GM12878 (cell line): Measurements from ENCODE around the gene ITGBL1. TPM values are rescaled to one million over a fixed set of nuclear protein-coding genes. Genes with fewer than 3 reads are reported as not detected.

ENCODE experiments used
- ATAC-seq: fragments of 200-7000 bp; cut with Tn5 transposase; 3 replicates; pipeline ENCODE4 v1.9.1; 2020; ENCODE audit warnings: mild to moderate bottlenecking, moderate library complexity
- BruUV-seq: library from RNA; stranded (reverse); fragments of 400-500 nt; replicated peaks from 2 replicates; lab custom pipeline; 2021; lab: Mats Ljungman, UMichigan
- CTCF ChIA-PET: fragments of 300-600 bp; sonication (Branson Sonifier 250); formaldehyde crosslinking; extraction: SDS; loops from one replicate; lab custom pipeline; 2021; ENCODE audit warnings: inconsistent platforms; lab: Yijun Ruan, JAX
- POLR2A ChIA-PET: fragments of 350-600 bp; formaldehyde crosslinking; extraction: SDS; loops from one replicate; lab custom pipeline; 2021; ENCODE audit warnings: inconsistent platforms; lab: Charles Lee
- RAD21 ChIA-PET: fragments of 300-600 bp; sonication (Branson Sonifier 250); formaldehyde crosslinking; loops from one replicate; lab custom pipeline; 2023; ENCODE audit warnings: antibody characterized with exemption; ENCODE audit not compliant: unreplicated experiment; lab: Charles Lee
- SMC1A ChIA-PET: fragments of 300-600 bp; sonication (Branson Sonifier 250); formaldehyde crosslinking; loops from one replicate; lab custom pipeline; 2023; ENCODE audit not compliant: unreplicated experiment, uncharacterized antibody; lab: Charles Lee
- DNase-seq: peaks from one replicate; pipeline ENCODE4 v3.0.0-alpha.2; 2011; ENCODE audit warnings: low read depth, low spot score
- FAIRE-seq: peaks from 3 replicates; lab custom pipeline; 2011; peaks lifted over from hg19 to GRCh38; lab: Jason Lieb, UNC
- H2AFZ ChIP-seq: 2 replicates; pipeline ENCODE4 v1.6.0; 2011; ENCODE audit warnings: low read depth, low read length, control low read depth; ENCODE audit not compliant: control insufficient read depth
- H3K27ac ChIP-seq: 2 replicates; pipeline ENCODE4 v1.5.1; 2011; ENCODE audit warnings: control low read depth; ENCODE audit not compliant: control insufficient read depth, insufficient read depth
- H3K27me3 ChIP-seq, 2 experiments: replicated peaks in 1 of 2; 2 replicates each; pipeline versions ENCODE4 v1.6.0 to v1.6.1; 2011; ENCODE audit warnings: low read length in 1 of 2; ENCODE audit not compliant: control insufficient read depth in 2 of 2, insufficient read depth in 2 of 2
- H3K36me3 ChIP-seq, 2 experiments: 2 replicates each; pipeline ENCODE4 v1.5.1; 2011; ENCODE audit warnings: low read length in 1 of 2; ENCODE audit not compliant: control insufficient read depth in 2 of 2, insufficient read depth in 2 of 2
- H3K4me1 ChIP-seq: 2 replicates; pipeline ENCODE4 v1.6.1; 2011; ENCODE audit warnings: mild to moderate bottlenecking, low read length, moderate library complexity, mixed read lengths; ENCODE audit not compliant: control insufficient read depth, insufficient read depth
- H3K4me2 ChIP-seq: 2 replicates; pipeline ENCODE4 v1.6.0; 2011; ENCODE audit warnings: control low read depth; ENCODE audit not compliant: control insufficient read depth, insufficient read depth
- H3K4me3 ChIP-seq: fragments of 200-600 bp; sonication (generic); 2 replicates; pipeline ENCODE4 v1.5.1; 2016
- H3K79me2 ChIP-seq: 2 replicates; pipeline ENCODE4 v1.6.0; 2011; ENCODE audit warnings: low read length; ENCODE audit not compliant: control insufficient read depth, insufficient read depth
- H3K9ac ChIP-seq: 2 replicates; pipeline ENCODE4 v1.8.0; 2011; ENCODE audit warnings: low read length, control low read depth, mixed read lengths; ENCODE audit not compliant: control insufficient read depth, insufficient read depth
- H3K9me3 ChIP-seq: replicated peaks from 3 replicates; pipeline ENCODE4 v1.5.1; 2011; ENCODE audit warnings: mild to moderate bottlenecking, low read length; ENCODE audit not compliant: control insufficient read depth, insufficient read depth
- H4K20me1 ChIP-seq: 2 replicates; pipeline ENCODE4 v1.6.0; 2011; ENCODE audit not compliant: control insufficient read depth, insufficient read depth
- BMI1 ChIP-seq: fragments of 450-650 bp; IDR thresholded peaks from 2 replicates; pipeline ENCODE4 v1.6.1; 2016; ENCODE audit warnings: mild to moderate bottlenecking, moderate library complexity, borderline replicate concordance
- BRCA1 ChIP-seq: IDR thresholded peaks from 2 replicates; pipeline ENCODE4 v1.6.1; 2011; ENCODE audit warnings: low read depth, low read length, improper control_type of control experiment
- CHD1 ChIP-seq: IDR thresholded peaks from 2 replicates; pipeline ENCODE4 v1.6.1; 2012; ENCODE audit warnings: low read depth, low read length, improper control_type of control experiment
- SUZ12 ChIP-seq: fragments of 200-600 bp; sonication (generic); IDR thresholded peaks from one replicate; pipeline ENCODE4 v1.6.1; 2018; ENCODE audit warnings: antibody characterized with exemption, mild to moderate bottlenecking; ENCODE audit not compliant: unreplicated experiment
- YY1 ChIP-seq: IDR thresholded peaks from 2 replicates; pipeline ENCODE4 v1.6.1; 2011; ENCODE audit warnings: low read depth, mild to moderate bottlenecking, low read length
- ZNF274 ChIP-seq: IDR thresholded peaks from one replicate; pipeline ENCODE4 v1.8.0; 2011; ENCODE audit not compliant: insufficient read length, insufficient read depth
- WGBS: methylation state at CpG from one replicate; pipeline ENCODE4 v1.1.6; 2016; ENCODE audit warnings: low lambda C conversion rate; ENCODE audit not compliant: insufficient replicate concordance, insufficient coverage; ENCODE audit errors: missing lambda C conversion rate; 5-methylcytosine and 5-hydroxymethylcytosine counted together
- in situ Hi-C: fragments of 300-500 bp; cut with MboI; formaldehyde crosslinking; loops from 9 replicates; pipeline ENCODE4 v1.14.3; 2018; ENCODE audit warnings: mixed read lengths
- intact Hi-C: fragments of 100-400 bp; cut with micrococcal nuclease; formaldehyde crosslinking; loops from one replicate; pipeline ENCODE4 v1.14.2; 2022; ENCODE audit not compliant: unreplicated experiment
- polyA plus RNA-seq, 11 experiments: library from polyadenylated mRNA; depleted of rRNA in 4 of 11; unstranded in 6 of 11; stranded (reverse) in 5 of 11; fragments of >200 nt; fragmentation: Nextera tagmentation in 4 of 11; fragmentation: Illumina TruSeq in 1 of 11; extraction: Ambion mirVana in 4 of 11; extraction: Trizol in 1 of 11; gene quantifications; 1 replicate in 1 of 11; 2 replicates in 10 of 11; pipeline versions ENCODE4 v1.2.1 to v1.2.3, GENCODE V29; 2011 to 2016; ENCODE audit warnings: inconsistent platforms in 2 of 11, missing spikeins in 2 of 11, low read depth in 1 of 11
- total RNA-seq, 4 experiments: library from RNA; depleted of rRNA in 3 of 4; stranded (reverse); fragments of >200 nt in 3 of 4; fragmentation: Illumina TruSeq in 1 of 4; extraction: Trizol in 1 of 4; gene quantifications; 2 replicates each; pipeline versions ENCODE4 v1.2.1 to v1.2.3, GENCODE V29; 2013 to 2021
- TF ChIP-seq, protein P1 (sequence below): fragments of 450-650 bp; IDR thresholded peaks from 2 replicates; pipeline ENCODE4 v1.6.1; 2014; ENCODE audit warnings: mild to moderate bottlenecking
- TF ChIP-seq, protein P2 (sequence below): fragments of 450-650 bp; IDR thresholded peaks from 2 replicates; pipeline ENCODE4 v1.6.1; 2017; ENCODE audit warnings: mild to moderate bottlenecking, moderate library complexity
- TF ChIP-seq, protein P3 (sequence below): IDR thresholded peaks from 2 replicates; pipeline ENCODE4 v1.6.1; 2012; ENCODE audit warnings: low read depth, low read length, improper control_type of control experiment
- TF ChIP-seq, protein P4 (sequence below): fragments of 450-650 bp; IDR thresholded peaks from 2 replicates; pipeline ENCODE4 v1.6.1; 2017; ENCODE audit warnings: mild to moderate bottlenecking, moderate library complexity
- TF ChIP-seq, protein P5 (sequence below): fragments of 450-650 bp; IDR thresholded peaks from 2 replicates; pipeline ENCODE4 v1.6.1; 2016; ENCODE audit warnings: mild to moderate bottlenecking

The ITGBL1 gene
- total and polyA plus RNA-seq, 10 of the 15 experiments (the other 5 are each of a cell fraction or from before 2014, with no cell fraction given), result 0.17 to 2.8 (median 0.28) TPM; not detected in 3

DNA sequence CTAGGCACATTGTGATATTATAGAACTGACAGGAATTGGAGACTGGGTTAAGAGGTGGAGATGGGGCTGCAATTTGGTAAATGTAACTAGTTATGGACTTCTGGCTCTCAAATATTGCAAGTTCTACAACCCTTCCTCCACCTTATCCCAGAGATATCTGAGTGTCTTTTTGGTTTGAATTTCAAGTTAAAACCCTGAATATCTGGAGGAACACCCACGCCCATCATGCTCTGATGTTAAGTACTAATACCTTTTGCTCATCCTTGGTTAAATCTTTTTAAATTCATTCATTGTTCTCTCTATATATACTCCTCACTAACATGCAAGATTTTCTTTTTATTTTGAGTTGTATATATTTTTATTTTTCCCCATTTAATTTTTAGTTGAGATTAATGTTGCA, 28.9 kb downstream of the ITGBL1 start (continued):
- TF ChIP-seq, protein P1, sequence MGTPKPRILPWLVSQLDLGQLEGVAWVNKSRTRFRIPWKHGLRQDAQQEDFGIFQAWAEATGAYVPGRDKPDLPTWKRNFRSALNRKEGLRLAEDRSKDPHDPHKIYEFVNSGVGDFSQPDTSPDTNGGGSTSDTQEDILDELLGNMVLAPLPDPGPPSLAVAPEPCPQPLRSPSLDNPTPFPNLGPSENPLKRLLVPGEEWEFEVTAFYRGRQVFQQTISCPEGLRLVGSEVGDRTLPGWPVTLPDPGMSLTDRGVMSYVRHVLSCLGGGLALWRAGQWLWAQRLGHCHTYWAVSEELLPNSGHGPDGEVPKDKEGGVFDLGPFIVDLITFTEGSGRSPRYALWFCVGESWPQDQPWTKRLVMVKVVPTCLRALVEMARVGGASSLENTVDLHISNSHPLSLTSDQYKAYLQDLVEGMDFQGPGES, result no peak
- TF ChIP-seq SUZ12, result no peak

DNA sequence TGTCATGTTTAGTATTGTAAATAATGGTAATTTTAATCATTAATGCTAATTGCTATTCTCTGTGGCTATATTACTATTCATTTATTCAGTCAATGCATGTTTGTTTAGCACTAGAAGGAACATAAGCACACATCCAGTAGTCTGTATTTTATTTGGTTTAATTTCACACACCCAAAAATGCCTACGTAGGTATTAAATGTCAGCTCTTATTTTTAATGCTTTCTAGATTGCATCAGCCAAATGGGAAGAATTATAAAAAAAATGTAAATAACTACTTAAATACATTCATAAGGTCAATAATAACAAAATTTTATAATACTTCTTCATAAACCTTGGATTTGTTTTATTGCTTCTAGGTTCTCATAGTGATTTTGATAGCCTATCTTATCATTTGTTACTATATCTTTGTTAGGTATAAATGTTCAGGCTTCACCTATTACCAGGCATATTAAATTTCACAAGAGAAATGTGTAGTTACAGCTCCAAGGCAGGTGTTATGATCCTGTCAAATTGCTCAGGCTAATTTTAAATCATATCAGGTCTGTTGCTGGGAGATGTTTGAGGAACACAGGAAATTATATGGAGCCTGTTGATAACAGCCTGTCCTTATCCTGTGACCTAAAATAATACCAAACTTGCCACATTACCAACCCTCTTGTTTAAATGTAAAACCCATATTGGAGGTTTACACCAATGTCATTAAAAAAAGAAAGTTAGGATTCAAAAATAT, 34.4 kb downstream of the ITGBL1 start:
- CTCF ChIA-PET, result interaction anchor here (0.6 kb wide), 1 partner anchor 362 kb away, joined by 3 read pairs; no protein-coding TSS in a partner anchor
- TF ChIP-seq, protein P2, sequence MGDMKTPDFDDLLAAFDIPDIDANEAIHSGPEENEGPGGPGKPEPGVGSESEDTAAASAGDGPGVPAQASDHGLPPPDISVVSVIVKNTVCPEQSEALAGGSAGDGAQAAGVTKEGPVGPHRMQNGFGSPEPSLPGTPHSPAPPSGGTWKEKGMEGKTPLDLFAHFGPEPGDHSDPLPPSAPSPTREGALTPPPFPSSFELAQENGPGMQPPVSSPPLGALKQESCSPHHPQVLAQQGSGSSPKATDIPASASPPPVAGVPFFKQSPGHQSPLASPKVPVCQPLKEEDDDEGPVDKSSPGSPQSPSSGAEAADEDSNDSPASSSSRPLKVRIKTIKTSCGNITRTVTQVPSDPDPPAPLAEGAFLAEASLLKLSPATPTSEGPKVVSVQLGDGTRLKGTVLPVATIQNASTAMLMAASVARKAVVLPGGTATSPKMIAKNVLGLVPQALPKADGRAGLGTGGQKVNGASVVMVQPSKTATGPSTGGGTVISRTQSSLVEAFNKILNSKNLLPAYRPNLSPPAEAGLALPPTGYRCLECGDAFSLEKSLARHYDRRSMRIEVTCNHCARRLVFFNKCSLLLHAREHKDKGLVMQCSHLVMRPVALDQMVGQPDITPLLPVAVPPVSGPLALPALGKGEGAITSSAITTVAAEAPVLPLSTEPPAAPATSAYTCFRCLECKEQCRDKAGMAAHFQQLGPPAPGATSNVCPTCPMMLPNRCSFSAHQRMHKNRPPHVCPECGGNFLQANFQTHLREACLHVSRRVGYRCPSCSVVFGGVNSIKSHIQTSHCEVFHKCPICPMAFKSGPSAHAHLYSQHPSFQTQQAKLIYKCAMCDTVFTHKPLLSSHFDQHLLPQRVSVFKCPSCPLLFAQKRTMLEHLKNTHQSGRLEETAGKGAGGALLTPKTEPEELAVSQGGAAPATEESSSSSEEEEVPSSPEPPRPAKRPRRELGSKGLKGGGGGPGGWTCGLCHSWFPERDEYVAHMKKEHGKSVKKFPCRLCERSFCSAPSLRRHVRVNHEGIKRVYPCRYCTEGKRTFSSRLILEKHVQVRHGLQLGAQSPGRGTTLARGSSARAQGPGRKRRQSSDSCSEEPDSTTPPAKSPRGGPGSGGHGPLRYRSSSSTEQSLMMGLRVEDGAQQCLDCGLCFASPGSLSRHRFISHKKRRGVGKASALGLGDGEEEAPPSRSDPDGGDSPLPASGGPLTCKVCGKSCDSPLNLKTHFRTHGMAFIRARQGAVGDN, result no peak
- TF ChIP-seq, protein P3, sequence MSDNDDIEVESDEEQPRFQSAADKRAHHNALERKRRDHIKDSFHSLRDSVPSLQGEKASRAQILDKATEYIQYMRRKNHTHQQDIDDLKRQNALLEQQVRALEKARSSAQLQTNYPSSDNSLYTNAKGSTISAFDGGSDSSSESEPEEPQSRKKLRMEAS, result no peak
- TF ChIP-seq, protein P4, sequence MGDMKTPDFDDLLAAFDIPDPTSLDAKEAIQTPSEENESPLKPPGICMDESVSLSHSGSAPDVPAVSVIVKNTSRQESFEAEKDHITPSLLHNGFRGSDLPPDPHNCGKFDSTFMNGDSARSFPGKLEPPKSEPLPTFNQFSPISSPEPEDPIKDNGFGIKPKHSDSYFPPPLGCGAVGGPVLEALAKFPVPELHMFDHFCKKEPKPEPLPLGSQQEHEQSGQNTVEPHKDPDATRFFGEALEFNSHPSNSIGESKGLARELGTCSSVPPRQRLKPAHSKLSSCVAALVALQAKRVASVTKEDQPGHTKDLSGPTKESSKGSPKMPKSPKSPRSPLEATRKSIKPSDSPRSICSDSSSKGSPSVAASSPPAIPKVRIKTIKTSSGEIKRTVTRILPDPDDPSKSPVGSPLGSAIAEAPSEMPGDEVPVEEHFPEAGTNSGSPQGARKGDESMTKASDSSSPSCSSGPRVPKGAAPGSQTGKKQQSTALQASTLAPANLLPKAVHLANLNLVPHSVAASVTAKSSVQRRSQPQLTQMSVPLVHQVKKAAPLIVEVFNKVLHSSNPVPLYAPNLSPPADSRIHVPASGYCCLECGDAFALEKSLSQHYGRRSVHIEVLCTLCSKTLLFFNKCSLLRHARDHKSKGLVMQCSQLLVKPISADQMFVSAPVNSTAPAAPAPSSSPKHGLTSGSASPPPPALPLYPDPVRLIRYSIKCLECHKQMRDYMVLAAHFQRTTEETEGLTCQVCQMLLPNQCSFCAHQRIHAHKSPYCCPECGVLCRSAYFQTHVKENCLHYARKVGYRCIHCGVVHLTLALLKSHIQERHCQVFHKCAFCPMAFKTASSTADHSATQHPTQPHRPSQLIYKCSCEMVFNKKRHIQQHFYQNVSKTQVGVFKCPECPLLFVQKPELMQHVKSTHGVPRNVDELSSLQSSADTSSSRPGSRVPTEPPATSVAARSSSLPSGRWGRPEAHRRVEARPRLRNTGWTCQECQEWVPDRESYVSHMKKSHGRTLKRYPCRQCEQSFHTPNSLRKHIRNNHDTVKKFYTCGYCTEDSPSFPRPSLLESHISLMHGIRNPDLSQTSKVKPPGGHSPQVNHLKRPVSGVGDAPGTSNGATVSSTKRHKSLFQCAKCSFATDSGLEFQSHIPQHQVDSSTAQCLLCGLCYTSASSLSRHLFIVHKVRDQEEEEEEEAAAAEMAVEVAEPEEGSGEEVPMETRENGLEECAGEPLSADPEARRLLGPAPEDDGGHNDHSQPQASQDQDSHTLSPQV, result no peak
- TF ChIP-seq BMI1, result no peak
- TF ChIP-seq ZNF274, result no peak
- no peak for TF ChIP-seq BRCA1
- TF ChIP-seq, protein P5, sequence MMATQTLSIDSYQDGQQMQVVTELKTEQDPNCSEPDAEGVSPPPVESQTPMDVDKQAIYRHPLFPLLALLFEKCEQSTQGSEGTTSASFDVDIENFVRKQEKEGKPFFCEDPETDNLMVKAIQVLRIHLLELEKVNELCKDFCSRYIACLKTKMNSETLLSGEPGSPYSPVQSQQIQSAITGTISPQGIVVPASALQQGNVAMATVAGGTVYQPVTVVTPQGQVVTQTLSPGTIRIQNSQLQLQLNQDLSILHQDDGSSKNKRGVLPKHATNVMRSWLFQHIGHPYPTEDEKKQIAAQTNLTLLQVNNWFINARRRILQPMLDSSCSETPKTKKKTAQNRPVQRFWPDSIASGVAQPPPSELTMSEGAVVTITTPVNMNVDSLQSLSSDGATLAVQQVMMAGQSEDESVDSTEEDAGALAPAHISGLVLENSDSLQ, result no peak
- no peak for TF ChIP-seq CHD1
- no peak for TF ChIP-seq YY1

More for the DNA sequence above, 34.4 kb downstream of the ITGBL1 start:
- Histone ChIP-seq H3K27me3 (no peaks in the 10 kb centered on the region), H2AFZ (no peak overlapping the region), H3K9ac (no peak overlapping the region), H3K4me3 (no peak overlapping the region), H3K4me2 (no peak overlapping the region), H3K36me3 (no peaks in the 10 kb centered on the region), H3K4me1 (no peaks in the 10 kb centered on the region), H3K79me2 (no peaks in the 10 kb centered on the region), H4K20me1 (no peaks in the 10 kb centered on the region), H3K27ac (no peak overlapping the region), H3K9me3 (no peaks in the 10 kb centered on the region)
- ATAC-seq, result no peak
- ChIA-PET RAD21 (no interaction called here), POLR2A (no interaction called here), SMC1A (no interaction called here)
- in situ Hi-C loops (no loop called here), intact Hi-C loops (no loop called here)
- WGBS, result 4% methylated on average over 1 of the region's 1 CpG
- no peak for DNase-seq
- no TSS peak for BruUV-seq
- FAIRE-seq, result no peak
